ENCODE measurements around the gene ATP2C2.
"Not testable (repeated sequence)": the region's sequence is repeated elsewhere in the genome, so short reads cannot be mapped to it uniquely, and the experiment has no call there.

Gene ATP2C2

GRCh38 chr16:84403435-84403834, 35.1 kb downstream of the ATP2C2 start:
- DNase-seq: not testable (repeated sequence)

GRCh38 chr16:84404324-84404723, 36.0 kb downstream of the ATP2C2 start:
- DNase-seq: no peak

- no peak for DNase-seq
Measured at GRCh38 chr16:84404936-84405639, 36.8 kb downstream of the ATP2C2 start.

GRCh38 chr16:84406006-84406963, 37.9 kb downstream of the ATP2C2 start:
- no peak for DNase-seq

GRCh38 chr16:84407588-84408313, 39.4 kb downstream of the ATP2C2 start:
- no peak for DNase-seq

GRCh38 chr16:84408314-84408690, 40.0 kb downstream of the ATP2C2 start:
- no peak for DNase-seq

- DNase-seq: no peak
Measured at GRCh38 chr16:84408856-84409255, 40.5 kb downstream of the ATP2C2 start.

GRCh38 chr16:84410361-84411138, 42.2 kb downstream of the ATP2C2 start:
- DNase-seq: no peak

- no peak for DNase-seq
Measured at GRCh38 chr16:84411768-84412167, 43.4 kb downstream of the ATP2C2 start.

- no peak for DNase-seq
Measured at GRCh38 chr16:84412262-84412661, 43.9 kb downstream of the ATP2C2 start.

GRCh38 chr16:84413244-84414004, 45.1 kb downstream of the ATP2C2 start:
- no peak for DNase-seq

GRCh38 chr16:84414789-84415326, 46.5 kb downstream of the ATP2C2 start:
- no peak for DNase-seq

GRCh38 chr16:84416407-84417321, 48.3 kb downstream of the ATP2C2 start:
- no peak for DNase-seq

- DNase-seq: no peak
Measured at GRCh38 chr16:84418056-84418849, 49.9 kb downstream of the ATP2C2 start.

- no peak for DNase-seq
Measured at GRCh38 chr16:84419730-84420129, 51.4 kb downstream of the ATP2C2 start.

GRCh38 chr16:84420556-84420955, 52.2 kb downstream of the ATP2C2 start:
- not testable (repeated sequence) for DNase-seq

GRCh38 chr16:84421081-84421937, 53.0 kb downstream of the ATP2C2 start:
- DNase-seq: no peak

GRCh38 chr16:84421938-84422220, 53.5 kb downstream of the ATP2C2 start:
- DNase-seq: no peak

GRCh38 chr16:84423416-84423837, 55.1 kb downstream of the ATP2C2 start:
- DNase-seq: no peak

Data from activated naive CD4-positive, alpha-beta T cell treated with Interleukin-2 at 50 U/mL for 16 hours (primary cell).